Stimulated activated CD8-positive, alpha-beta memory T cell treated with anti-CD3 and anti-CD28 coated beads, Interleukin-7, amount 100 ng/mL, for 48 hours (primary cell): ENCODE results near the gene STAU1.
"Not testable (repeated sequence)": the region's sequence is repeated elsewhere in the genome, so short reads cannot be mapped to it uniquely, and the experiment has no call there.

ENCODE experiments used
- DNase-seq, 2 donors: peaks; one replicate each; pipeline ENCODE4 v3.0.0-alpha.2; 2020; ENCODE audit warnings: low read depth in 1 of 2; ENCODE audit errors: extremely low read depth in 1 of 2

Gene STAU1

GRCh38 chr20:49123982-49124381, 64.2 kb downstream of the STAU1 start:
- no peak for DNase-seq

GRCh38 chr20:49122920-49123319, 65.2 kb downstream of the STAU1 start:
- no peak for DNase-seq

DNA sequence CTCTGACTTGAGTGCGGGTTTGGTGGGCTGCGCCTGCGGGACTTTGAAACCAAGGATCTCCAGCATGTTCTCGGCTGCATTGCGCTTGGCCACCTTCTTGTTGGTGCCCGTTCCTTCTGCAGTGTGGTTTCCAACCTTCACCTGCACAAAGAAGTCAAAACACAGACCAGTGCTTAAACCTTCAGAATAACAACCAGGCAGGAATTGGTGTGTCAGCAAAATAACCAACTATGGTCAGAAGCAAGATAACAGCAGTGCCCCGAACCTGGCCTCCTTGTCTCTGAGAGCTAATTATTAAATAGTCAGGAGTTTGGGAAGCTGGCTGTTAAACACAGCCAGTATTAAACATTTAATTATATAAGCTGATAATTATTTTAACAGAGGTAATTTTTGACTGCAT, 68.1 kb downstream of the STAU1 start:
- no peak for DNase-seq

GRCh38 chr20:49118307-49118706, 69.8 kb downstream of the STAU1 start:
- no peak for DNase-seq

DNA sequence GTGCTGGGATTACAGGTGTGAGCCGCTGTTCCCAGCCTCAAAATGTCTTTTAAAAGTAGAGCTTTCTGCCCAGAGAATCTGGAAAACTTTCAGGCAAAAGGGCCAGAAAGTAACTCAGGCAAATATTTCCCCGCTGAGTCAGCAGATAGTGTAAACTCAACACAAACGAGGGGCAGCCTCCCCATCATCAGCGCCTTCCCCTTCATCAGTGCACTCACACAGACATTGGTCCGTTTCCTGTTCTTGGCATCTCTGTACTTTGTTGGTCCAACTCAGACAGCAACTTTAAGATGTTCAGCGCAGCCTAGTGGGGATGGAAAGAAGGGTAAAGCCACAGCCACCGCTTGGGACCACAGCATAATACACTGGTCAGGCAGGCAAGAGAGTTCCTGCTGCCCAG, 72.6 kb downstream of the STAU1 start:
- no peak for DNase-seq

- no peak for DNase-seq
Measured at GRCh38 chr20:49112596-49113274, 75.4 kb downstream of the STAU1 start.

GRCh38 chr20:49110767-49111694, 77.1 kb downstream of the STAU1 start:
- DNase-seq, result no peak

DNA sequence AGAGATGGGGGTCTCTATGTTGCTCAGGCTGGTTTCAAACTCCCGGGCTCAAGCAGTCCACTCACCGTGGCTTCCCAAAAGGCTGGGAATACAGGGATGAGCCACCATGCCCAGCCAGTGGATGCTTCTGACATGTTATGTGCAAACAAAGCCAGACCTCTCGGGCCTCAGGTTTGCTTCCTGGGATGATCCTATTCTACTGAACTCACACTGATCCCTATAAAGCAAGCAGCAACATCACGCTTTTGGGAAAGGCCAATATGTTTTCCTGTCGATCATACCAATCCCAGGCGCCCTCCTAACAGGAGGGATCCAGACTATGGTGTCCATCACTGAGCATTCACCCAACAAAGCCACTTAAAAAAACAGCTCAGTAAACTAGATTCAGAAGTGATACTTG, 81.8 kb downstream of the STAU1 start:
- no peak for DNase-seq

GRCh38 chr20:49104979-49105547, 83.1 kb downstream of the STAU1 start:
- DNase-seq, result not testable (repeated sequence)

GRCh38 chr20:49104365-49104648, 83.8 kb downstream of the STAU1 start:
- no peak for DNase-seq

DNA sequence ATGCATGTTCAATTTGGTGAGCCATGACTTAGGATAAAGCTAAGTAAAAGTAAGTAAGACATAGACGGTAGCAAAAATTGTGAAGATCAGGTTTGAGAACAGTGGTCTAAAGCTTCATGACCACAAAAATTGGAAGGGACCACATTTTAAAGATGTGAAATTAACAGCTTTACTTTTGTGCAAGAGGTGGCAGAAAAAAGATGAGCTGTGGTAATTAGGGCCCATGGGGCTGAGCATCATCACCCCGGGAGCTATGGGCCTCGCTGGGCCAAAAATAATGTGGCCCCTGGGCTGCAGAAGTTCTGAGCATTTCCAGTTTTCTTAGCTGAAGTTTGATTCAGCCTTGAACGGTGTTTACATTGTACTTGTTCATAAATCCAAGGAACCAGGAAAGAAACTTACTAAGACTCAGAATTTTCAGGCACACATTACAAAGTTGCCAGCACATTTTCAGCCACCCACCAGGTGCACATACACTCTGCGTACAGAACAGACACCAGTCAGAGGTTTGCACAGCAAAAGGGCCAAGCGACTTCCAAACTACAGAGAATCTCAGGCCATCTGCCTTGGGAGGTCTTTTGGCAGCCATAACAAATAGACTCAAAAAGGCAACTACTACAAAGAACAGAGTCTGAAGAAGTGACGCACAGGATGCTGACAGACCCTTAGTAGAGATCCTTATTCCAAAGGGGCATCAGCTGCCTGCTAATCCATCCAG, 84.3 kb downstream of the STAU1 start:
- no peak for DNase-seq

DNA sequence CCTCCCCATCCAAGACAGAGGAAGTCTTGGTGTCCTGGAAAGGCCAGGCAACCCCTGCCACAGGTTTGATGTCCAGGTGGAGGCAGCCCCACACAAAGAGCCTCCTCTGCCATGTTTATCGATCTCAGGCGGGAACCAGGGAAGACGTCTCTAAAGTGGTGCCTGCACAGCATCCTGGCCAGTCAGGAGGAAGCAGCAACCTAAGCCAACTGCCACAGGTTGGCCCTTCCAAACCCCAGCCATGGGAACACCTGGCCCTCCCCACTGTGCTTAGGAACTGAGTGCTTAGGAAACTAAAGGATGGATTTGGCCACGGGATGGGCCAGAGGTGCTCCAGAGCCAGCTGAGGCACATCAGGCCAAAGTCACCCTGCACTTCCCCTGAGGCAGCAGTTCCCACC, 85.1 kb downstream of the STAU1 start:
- DNase-seq, result no peak

GRCh38 chr20:49100972-49101371, 87.2 kb downstream of the STAU1 start:
- DNase-seq, result no peak

GRCh38 chr20:49100292-49100691, 87.8 kb downstream of the STAU1 start:
- DNase-seq, result not testable (repeated sequence)

DNA sequence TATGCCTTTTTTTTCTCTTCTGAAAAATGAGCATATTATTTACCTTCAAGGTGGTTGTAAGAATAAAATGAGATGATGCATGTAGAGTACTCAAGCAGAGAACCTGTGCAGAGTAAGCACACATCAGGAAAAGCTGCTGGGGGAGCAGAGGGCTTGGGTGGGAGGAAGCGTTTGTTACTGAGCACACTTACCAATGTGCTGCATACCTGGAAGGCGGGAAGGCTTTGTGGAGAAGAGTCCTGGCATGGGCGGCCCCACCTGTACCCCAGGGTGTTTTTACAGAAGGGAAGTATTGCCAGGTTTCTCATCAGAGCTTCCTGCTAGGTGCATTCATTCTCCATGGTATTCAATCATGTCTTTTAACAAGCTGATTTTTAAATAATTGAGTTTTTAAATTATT, 89.1 kb downstream of the STAU1 start:
- DNase-seq, result no peak

DNA sequence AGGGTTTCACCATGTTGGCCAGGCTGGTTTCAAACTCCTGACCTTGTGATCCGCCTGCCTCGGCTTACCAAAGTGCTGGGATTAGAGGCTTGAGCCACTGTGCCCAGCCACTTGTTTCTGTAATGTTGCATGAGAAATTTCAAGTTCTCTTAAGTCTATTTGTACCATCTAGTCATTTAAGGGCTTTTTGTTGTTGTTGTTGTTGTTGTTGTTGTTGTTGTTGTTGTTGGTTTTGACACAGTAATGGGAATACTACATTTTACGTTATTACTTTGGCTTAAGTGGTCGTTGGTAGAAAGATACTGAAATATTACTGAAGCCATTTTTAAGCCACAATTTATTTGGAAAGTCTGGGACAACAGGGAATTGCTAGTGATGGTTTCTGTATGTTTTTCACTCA, 90.0 kb downstream of the STAU1 start:
- no peak for DNase-seq

GRCh38 chr20:49097159-49097558, 91.0 kb downstream of the STAU1 start:
- DNase-seq, result no peak

DNA sequence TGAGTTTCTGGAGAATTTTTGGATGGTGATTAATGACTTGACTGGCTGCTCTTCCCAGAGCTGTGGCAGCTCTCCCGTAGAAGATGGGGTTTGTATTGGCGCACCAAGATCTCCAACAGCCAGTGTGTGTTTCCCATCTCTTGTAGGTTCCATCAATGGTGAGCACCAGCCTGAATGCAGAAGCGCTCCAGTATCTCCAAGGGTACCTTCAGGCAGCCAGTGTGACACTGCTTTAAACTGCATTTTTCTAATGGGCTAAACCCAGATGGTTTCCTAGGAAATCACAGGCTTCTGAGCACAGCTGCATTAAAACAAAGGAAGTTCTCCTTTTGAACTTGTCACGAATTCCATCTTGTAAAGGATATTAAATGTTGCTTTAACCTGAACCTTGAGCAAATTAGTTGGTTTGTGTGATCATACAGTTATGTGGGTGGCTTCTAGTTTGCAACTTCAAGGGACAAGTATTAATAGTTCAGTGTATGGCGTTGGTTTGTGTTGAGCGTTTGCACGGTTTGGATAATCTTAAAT, 91.9 kb downstream of the STAU1 start:
- no peak for DNase-seq

DNA sequence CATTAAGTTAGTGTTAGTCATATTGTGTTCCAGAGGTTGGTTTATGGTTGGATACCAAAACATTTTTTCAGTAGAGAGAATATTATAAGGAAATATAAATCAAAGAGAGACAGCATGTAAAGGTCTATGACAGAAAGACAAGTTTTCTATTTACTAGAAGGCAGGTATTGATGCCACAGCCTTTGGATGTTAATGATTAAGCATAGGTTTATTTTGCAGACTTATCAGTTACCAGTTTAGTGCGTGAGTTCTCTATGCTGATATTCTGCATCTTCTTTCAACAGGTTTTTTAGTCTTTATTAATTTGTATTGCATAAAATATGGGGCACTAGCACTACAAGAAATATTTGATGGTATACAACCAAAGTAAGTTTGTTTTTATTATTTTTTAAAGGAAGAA, 96.4 kb downstream of the STAU1 start:
- DNase-seq, result no peak

- no peak for DNase-seq
Measured at GRCh38 chr20:49091104-49091503, 97.0 kb downstream of the STAU1 start.

DNA sequence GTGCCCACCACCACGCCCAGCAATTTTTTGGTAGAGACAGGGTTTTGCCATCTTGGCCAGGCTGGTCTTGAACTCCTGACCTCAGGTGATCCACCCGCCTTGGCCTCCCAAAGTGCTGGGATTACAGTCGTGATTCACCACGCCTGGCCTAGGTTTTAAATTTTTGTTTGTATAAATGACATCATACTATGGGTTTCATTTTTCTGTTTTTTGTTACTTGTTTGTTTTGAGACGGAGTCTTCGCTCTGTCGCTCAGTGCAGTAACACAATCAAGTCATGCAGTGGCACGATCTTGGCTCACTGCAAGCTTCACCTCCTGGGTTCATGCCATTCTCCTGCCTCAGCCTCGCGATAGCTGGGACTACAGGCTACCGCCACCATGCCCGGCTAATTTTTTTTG, 105.8 kb downstream of the STAU1 start:
- DNase-seq, result not testable (repeated sequence)
